ENCODE data around the gene TDRD9.

GRCh38 chr14:103898204-103898603, 30.1 kb upstream of the TDRD9 start:
- TF ChIP-seq MAX (IDR thresholded peaks at IDR 0.05) (no peak), TEAD4 (IDR thresholded peaks at IDR 0.05) (no peak), RAD21 (IDR thresholded peaks at IDR 0.05; ENCODE audit: low read depth) (no peak), FOXM1 (IDR thresholded peaks at IDR 0.05; ENCODE audit: borderline replicate concordance, low read depth) (no peak), EP300 (IDR thresholded peaks at IDR 0.05; ENCODE audit: borderline replicate concordance) (no peak), CEBPB (IDR thresholded peaks at IDR 0.05) (no peak), TAF1 (IDR thresholded peaks at IDR 0.05; ENCODE audit: low read depth) (no peak), TCF12 (IDR thresholded peaks at IDR 0.05; ENCODE audit: low read depth) (no peak), EGR1 (IDR thresholded peaks at IDR 0.05) (no peak), REST (IDR thresholded peaks at IDR 0.05; ENCODE audit: low read depth) (no peak), ZBTB7A (IDR thresholded peaks at IDR 0.05; ENCODE audit: low read depth) (no peak), USF1 (IDR thresholded peaks at IDR 0.05) (no peak)
